HepG2 (cell line): ENCODE data around the gene RORB.

Experiments
- ARNTL ChIP-seq: sonication (generic); formaldehyde crosslinking; IDR thresholded peaks from 2 replicates; pipeline ENCODE4 v1.4.0; 2020; ENCODE audit warnings: mild to moderate bottlenecking, missing genetic modification reagents
- CTCF ChIP-seq: sonication (generic); formaldehyde crosslinking; IDR thresholded peaks from 2 replicates; pipeline ENCODE4 v1.5.0; 2020; ENCODE audit warnings: mild to moderate bottlenecking, missing genetic modification reagents, moderate library complexity
- DNMT1 ChIP-seq: sonication (generic); formaldehyde crosslinking; IDR thresholded peaks from 2 replicates; pipeline ENCODE4 v1.5.1; 2020; ENCODE audit warnings: mild to moderate bottlenecking, missing genetic modification reagents
- HMGXB4 ChIP-seq, 2 experiments: sonication (generic) in 1 of 2; formaldehyde crosslinking in 1 of 2; IDR thresholded peaks; 2 replicates each; pipeline versions ENCODE4 v1.4.0 to v1.6.1; 2018 to 2020; ENCODE audit warnings: missing genetic modification reagents in 2 of 2, borderline replicate concordance in 1 of 2, low read depth in 1 of 2, mild to moderate bottlenecking in 1 of 2, missing biosample characterization in 1 of 2
- HNRNPL ChIP-seq: fragments of 200-400 bp; formaldehyde crosslinking; IDR thresholded peaks from 2 replicates; pipeline ENCODE4 v1.6.1; 2017; ENCODE audit warnings: mild to moderate bottlenecking, low read depth, low read length
- MAFF ChIP-seq: IDR thresholded peaks from 2 replicates; pipeline ENCODE4 v1.6.1; 2011; ENCODE audit warnings: low read depth, low read length, improper control_type of control experiment
- POLR2A ChIP-seq, 2 experiments: IDR thresholded peaks; 2 replicates each; pipeline ENCODE4 v1.6.1; 2011; ENCODE audit warnings: low read depth in 2 of 2, low read length in 2 of 2, mild to moderate bottlenecking in 1 of 2, moderate library complexity in 1 of 2; ENCODE audit not compliant: insufficient read depth in 1 of 2
- RELA ChIP-seq: sonication (generic); formaldehyde crosslinking; IDR thresholded peaks from 2 replicates; pipeline ENCODE4 v1.4.0; 2020; ENCODE audit warnings: missing genetic modification reagents
- SMAD3 ChIP-seq: sonication (generic); formaldehyde crosslinking; IDR thresholded peaks from 2 replicates; pipeline ENCODE4 v1.4.0; 2020; ENCODE audit warnings: missing genetic modification reagents
- SRF ChIP-seq: IDR thresholded peaks from 2 replicates; pipeline ENCODE4 v1.6.1; 2011; ENCODE audit warnings: mild to moderate bottlenecking, low read depth, low read length, moderate library complexity
- ZNF598 ChIP-seq: sonication (generic); formaldehyde crosslinking; IDR thresholded peaks from 2 replicates; pipeline ENCODE4 v1.5.1; 2020; ENCODE audit warnings: mild to moderate bottlenecking, missing genetic modification reagents, borderline replicate concordance
- TF ChIP-seq, protein P1 (sequence below): sonication (generic); formaldehyde crosslinking; IDR thresholded peaks from 2 replicates; pipeline ENCODE4 v1.4.0; 2020; ENCODE audit warnings: missing genetic modification reagents

- no peak for TF ChIP-seq DNMT1 (CRISPR knock-in tag)
- no peak for TF ChIP-seq HMGXB4 (CRISPR knock-in tag; IDR thresholded peaks at IDR 0.05; ENCODE audit: borderline replicate concordance in 1 of 2, low read depth in 1 of 2)
- TF ChIP-seq SMAD3 (CRISPR knock-in tag): no peak
- TF ChIP-seq CTCF (CRISPR knock-in tag): no peak
- TF ChIP-seq MAFF: no peak
- no peak for TF ChIP-seq HNRNPL
- no peak for TF ChIP-seq POLR2A (IDR thresholded peaks at IDR 0.05; ENCODE audit: insufficient read depth in 1 of 2, low read depth in 2 of 2, low read length in 2 of 2)
- TF ChIP-seq, protein P1, sequence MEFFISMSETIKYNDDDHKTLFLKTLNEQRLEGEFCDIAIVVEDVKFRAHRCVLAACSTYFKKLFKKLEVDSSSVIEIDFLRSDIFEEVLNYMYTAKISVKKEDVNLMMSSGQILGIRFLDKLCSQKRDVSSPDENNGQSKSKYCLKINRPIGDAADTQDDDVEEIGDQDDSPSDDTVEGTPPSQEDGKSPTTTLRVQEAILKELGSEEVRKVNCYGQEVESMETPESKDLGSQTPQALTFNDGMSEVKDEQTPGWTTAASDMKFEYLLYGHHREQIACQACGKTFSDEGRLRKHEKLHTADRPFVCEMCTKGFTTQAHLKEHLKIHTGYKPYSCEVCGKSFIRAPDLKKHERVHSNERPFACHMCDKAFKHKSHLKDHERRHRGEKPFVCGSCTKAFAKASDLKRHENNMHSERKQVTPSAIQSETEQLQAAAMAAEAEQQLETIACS: no peak
- TF ChIP-seq ARNTL (CRISPR knock-in tag): no peak
- no peak for TF ChIP-seq ZNF598
- no peak for TF ChIP-seq SRF
- TF ChIP-seq RELA (CRISPR knock-in tag): no peak
Measured at GRCh38 chr9:74653410-74654080, 156.4 kb downstream of the RORB start.
